ENCODE results near the gene LENEP. TPM values are rescaled to one million over a fixed set of nuclear protein-coding genes. Genes with fewer than 3 reads are reported as not detected.

The LENEP gene
- total and polyA plus RNA-seq, 2 of the 8 experiments (the other 6 are each of a cell fraction or from before 2014, with no cell fraction given), result 1.3 TPM; not detected in 1

DNA sequence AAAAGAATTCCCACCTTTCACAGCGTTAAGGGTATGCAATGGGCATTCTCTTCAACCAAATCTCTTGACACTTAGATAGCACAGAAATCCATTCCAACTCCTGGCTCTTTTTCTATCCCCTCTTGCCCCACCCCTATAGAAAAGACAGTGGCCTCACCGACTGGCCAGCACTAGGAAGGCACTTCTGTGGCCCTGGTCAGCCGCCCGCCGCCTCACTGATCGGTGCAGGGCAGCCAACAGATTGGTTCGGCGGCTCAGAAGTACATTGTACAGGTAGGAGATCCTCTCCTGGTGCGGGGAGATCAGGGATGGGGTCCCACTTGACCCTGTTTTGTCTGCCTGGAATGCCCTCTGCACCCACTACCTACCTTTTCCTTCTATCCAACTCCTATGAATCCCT is 30.9 kb downstream of the LENEP start (continued):
- TF ChIP-seq GTF2F1 (IDR thresholded peaks at IDR 0.05; ENCODE audit: borderline replicate concordance, low read depth, low read length) (no peak), KDM5A (IDR thresholded peaks at IDR 0.05; ENCODE audit: low read length) (no peak), CBX5 (IDR thresholded peaks at IDR 0.05; ENCODE audit: low read depth, low read length) (no peak), GABPA (IDR thresholded peaks at IDR 0.05; ENCODE audit: borderline replicate concordance, insufficient read depth, low read length) (no peak), SP2 (IDR thresholded peaks at IDR 0.05; ENCODE audit: low read length) (no peak), SIN3A (conservative IDR thresholded peaks at IDR 0.05 in 1 of 2, IDR thresholded peaks at IDR 0.05 in 1 of 2; ENCODE audit: low read depth in 1 of 2, low read length in 2 of 2) (no peak), KDM1A (IDR thresholded peaks at IDR 0.05; ENCODE audit: borderline replicate concordance, low read length) (no peak), CHD1 (IDR thresholded peaks at IDR 0.05; ENCODE audit: low read depth, low read length) (no peak)
- TF ChIP-seq, protein P1, sequence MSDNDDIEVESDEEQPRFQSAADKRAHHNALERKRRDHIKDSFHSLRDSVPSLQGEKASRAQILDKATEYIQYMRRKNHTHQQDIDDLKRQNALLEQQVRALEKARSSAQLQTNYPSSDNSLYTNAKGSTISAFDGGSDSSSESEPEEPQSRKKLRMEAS (IDR thresholded peaks at IDR 0.05), result no peak
